Fibroblast of skin of abdomen (primary cell): ENCODE measurements around the gene ORC2.
A peak's percentile ranks its signal among the peaks of the same experiment; 100 is the strongest.
"Not testable (repeated sequence)": the region's sequence is repeated elsewhere in the genome, so short reads cannot be mapped to it uniquely, and the experiment has no call there.

Experiments
- DNase-seq: peaks from one replicate; pipeline ENCODE4 v3.0.0-alpha.2; 2013

The ORC2 gene

GRCh38 chr2:200930947-200931626 is 32.4 kb downstream of the ORC2 start:
- no peak for DNase-seq

DNA sequence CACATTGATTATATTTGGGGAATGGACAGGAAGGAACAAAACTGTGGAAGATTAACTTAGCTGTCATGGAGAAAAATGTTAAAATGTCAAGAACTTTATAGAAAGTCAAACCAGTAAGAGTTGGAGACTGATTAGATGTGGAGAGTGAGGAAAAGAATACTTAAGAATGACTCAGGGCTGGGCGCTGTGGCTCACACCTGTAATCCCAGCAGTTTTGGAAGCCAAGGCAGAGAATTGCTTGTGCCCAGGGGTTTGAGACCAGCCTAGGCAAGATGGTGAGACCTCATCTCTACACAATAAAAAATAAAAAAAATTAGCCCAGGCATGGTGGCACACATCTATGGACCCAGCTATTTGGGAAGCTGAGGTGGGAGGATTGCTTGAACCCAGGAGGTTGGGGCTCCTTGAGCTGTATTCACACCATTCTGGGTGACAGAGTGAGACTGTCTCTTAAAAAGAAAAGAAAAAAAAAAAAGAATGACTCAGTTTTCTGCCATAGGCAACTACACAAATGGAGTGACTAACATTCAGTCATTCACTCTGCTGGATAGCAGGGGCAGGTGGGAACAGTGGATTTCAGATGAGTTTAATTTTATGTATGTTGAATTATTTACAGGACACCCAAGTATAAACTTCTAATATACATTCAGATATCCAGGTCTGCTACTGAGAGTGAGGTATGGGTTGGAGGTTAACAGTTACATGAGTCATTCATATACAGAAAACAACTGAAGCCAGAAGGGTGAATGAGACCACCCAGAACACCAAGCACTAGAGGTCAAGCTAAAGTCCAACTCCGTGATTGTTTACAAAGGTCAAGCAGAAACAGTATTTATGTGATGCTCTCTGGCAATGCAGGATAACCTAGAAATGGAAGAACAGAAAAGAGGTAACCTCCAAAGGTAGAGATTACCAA is 33.9 kb downstream of the ORC2 start:
- no peak for DNase-seq

- no peak for DNase-seq
Measured at GRCh38 chr2:200922439-200922838, 41.0 kb downstream of the ORC2 start.

DNA sequence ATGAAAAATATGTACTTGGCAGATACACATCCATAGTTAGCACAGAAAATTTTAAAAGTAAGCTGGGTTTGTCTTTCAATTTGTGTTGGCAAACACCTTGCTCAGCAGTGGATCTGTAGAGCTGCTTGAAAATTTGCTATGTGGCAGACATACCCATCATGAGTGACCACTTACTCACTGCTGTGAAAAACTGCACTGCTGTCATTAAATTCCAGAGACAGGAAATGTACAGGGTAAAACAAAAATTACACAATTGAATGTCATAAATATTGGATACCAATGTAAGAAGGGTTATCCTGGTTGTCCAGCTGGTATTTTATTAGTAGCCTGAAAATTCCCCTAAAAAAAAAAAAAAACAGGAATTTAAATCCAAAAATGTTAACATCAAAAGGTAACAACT is 49.8 kb downstream of the ORC2 start:
- DNase-seq, result peak; percentile 76

DNA sequence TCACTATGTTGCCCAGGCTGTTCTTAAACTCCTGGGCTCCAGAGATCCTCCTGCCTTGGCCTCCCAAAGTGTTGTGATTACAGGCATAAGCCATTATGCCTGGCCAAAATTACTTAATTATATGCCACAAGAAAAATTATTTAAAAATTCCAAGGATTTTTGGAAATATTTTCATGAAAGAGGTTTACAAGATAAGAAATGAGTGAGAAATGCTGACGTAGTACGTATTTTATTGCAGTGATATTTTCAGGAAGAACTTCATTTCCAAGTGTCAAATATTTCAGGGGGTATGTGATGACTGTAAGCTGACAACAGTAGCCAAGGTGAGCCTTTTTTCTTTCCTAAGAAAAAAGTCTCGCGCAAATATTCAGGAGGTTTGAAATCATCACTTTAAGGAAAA is 53.5 kb downstream of the ORC2 start:
- no peak for DNase-seq

- DNase-seq, result peak; percentile 56
Measured at GRCh38 chr2:200905618-200906296, 57.7 kb downstream of the ORC2 start.

DNA sequence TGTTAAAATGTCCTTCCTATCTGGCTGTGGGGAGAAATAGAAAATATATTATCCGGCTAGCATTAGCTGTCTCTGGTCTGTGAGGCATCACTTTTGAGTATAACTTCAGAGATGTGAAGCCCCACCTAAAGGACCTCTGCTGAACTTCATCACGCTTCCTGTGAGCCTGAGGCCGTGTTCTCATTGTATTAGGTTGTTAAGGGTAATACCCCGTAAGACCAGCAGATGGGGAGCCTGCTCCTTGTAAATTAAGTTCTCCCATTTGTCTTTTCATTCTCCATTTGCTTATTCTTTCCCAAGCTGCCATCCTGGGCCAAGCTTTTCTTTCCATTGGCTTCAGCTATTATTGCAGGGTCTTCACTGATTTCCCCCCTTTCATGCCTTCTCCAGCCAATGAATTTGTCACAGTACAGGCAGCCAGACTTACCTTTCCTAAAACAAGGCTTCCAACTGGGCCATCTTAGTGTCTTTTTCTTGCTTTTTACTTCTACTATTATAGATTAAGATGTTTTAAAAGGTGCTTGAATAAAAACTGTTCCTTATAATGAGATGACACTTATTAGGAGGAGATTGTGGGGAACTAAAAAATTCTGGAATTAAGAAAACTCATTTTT is 61.9 kb downstream of the ORC2 start:
- DNase-seq, result peak; percentile 87

GRCh38 chr2:200899482-200899881 is 64.0 kb downstream of the ORC2 start:
- DNase-seq, result no peak

DNA sequence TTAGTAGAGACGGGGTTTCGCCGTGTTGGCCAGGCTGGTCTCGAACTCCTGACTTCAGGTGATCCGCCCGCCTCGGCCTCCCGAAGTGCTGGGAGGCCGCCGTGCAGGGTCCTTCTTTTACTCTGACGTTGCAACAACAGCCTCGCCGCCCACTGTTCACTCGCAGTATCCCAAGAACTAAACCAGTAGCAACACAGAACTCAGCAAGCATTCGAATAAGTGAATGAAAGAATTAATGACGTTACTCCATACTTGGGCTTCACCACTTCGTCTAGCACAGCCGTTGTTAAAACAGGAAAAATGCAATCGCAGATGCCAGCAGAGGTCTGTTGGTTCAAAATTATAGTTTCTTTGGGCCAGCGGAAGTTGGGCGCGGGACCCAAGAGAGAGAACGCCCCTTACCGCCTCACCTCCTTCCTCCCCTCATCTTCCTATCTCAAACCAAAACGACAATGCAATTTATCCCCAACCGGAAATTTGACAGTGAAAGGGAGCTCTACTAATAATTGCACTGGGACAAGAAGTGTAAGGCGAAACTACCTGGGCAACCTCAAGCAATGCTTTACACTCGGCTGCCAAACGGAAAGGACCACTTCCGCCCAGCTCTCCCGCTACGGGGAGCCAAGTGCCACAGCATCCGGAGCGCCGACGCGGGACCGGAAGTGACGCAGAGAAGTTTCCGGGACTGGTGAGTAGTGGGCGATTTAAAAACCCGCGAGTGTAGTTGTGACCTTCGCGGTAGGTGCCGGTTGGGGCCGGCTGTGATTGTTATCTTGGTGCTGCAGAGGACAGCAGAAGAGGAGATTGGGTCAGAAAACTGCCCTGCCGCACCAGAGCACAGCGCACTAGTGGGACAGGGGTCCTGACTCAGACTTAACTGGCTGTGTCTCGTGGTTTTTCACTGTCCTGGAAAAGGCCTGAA is 74.5 kb downstream of the ORC2 start, which contains the start of the genes NIF3L1 and PPIL3:
Gene NIF3L1, plus strand, starts transcription at position 668 of the 922 bp plus-strand sequence. CDS start 2,573 bp downstream, outside the sequence.
Gene PPIL3, minus strand, starts transcription at position 374 of the 922 bp plus-strand sequence. CDS start 1,462 bp downstream, outside the sequence.
- peak; percentile 99 for DNase-seq

GRCh38 chr2:200881715-200882249 is 81.7 kb downstream of the ORC2 start:
- not testable (repeated sequence) for DNase-seq

DNA sequence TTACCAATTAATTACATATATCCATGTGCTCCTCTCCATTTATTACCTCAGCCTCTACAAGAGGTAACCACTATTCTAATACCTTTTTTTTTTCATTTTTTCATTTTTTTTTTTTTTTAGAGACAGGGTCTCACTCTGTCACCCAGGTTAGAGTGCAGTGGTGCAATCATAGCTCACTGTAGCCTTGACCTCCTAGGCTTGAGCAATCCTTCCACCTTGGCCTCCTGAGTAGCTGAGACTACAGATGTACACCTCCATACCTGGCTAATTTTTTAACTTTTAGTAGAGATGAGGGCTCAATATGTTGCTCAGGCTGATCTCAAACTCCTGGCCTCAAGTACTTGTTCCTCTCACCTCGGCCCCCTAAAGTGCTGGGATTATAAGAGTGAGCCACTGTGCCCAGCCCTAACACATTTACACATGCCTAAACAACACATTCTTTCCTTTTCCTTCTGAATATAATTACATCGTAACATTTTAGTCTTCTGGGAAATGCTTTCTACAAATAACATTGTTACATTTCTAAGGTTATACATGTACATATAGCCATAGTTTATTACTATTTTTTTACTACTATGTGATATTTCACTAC is 85.1 kb downstream of the ORC2 start:
- DNase-seq, result no peak

DNA sequence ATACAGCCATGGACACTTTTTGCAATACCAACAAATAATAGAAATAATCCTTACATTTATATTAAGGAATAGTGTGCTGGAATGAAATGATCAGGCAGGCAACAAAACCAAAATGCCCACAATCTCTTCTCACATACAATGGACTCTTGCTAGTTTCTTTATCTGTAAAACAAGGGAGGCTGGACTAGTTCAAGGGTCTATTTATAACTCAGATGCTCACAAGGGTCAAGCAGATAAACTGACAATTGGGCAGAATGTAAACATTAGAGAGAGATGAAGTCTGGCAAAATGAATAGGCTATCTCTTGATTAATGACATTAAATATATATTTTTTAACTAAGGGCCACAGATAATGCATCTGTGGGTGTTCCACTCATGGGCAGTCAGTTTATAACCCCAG is 86.0 kb downstream of the ORC2 start:
- DNase-seq, result no peak

DNA sequence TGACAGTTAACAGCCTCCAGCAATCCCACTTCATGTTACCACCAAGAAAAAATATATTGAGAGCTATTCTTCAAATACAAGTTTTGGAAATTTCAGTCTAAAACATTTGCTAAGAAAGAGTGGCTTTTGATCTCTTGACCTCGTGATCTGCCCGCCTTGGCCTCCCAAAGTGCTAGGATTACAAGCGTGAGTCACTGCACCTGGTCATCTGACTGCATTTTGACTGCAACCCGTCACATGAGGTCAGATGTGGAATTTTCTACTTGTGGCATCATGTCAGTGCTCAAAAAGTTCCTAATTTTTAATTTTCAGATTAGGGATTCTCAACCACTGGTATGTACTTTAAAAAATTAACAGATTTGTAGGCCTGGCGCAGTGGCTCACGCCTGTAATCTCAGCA is 89.9 kb downstream of the ORC2 start:
- no peak for DNase-seq

GRCh38 chr2:200871151-200871550 is 92.3 kb downstream of the ORC2 start:
- peak; percentile 27 for DNase-seq

DNA sequence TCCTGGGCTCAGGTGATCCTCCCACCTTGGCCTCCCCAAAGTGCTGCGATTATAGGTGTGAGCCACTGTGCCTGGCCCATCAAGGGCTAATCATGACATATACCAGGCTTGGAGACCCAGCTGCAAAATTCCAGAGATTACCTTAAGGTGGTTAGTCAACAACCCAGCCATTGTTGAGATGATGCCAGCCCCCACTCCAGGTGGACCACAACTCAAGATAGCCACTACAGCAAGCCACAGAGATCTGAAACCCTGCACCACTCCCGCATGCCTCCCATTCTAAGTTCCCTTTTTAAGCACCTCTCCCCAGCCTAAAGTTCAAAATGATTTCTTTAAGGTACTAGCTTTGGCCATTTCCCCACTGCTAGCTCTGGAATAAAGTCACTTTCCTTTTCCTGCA is 94.4 kb downstream of the ORC2 start:
- DNase-seq, result no peak

- DNase-seq, result peak; percentile 93
Measured at GRCh38 chr2:200864176-200865034, 99.1 kb downstream of the ORC2 start, which contains the start of gene CLK1. CLK1 (minus strand) TSS chr2:200864658; CDS start chr2:200861862, 2,796 bp downstream.

- no peak for DNase-seq
Measured at GRCh38 chr2:200863782-200864175, 99.7 kb downstream of the ORC2 start.

DNA sequence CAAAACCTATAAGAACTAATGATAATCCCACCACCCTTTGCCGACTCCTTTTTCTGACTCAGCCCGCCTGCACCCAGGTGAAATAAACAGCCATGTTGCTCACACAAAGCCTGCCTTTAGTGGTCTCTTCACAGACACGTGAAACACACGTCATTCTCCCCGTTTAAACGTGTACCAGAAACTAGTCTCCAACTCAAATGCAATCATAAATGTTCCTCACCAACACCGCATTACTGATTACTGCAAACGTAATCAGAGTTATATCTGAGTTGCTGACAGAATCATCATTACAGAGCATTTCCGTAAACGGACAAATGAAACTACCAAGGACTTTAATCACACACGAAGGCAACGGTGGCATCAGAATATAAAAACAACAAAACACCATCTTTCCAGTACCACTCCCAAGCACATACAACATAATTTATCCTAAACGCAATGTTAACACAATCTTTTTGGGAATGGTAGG is 100.9 kb downstream of the ORC2 start:
- peak; percentile 59 for DNase-seq

DNA sequence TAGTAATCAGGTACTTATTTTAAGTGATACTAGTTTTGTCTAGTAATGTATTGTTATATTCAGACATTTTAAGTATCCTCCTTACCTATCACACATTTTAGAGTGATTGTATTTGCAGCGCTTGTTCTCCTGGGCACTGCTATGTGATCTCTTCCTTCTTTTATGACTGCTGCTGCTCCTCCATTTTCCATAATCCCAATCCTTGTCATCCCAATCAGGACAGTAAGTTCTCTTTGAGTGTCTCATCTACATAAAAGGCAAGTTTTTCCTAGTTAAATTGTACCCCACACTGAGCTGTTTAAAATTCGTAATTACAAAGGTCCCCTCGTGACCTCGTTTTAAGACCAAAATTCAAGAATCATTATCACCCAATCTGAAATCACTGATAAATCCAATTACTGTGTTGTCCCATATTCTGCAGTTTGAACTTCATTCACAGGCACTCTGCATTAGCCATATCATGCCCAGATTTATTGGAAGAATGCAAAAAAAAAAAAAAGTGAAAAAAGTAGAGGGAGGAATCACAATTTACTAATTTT is 101.8 kb downstream of the ORC2 start:
- DNase-seq, result no peak
